GM18519 (cell line): ENCODE results near the gene FIGN.

Source experiments
- ATAC-seq: cut with Tn5 transposase; IDR thresholded peaks from one replicate; pipeline ENCODE4 v1.9.1; 2021; ENCODE audit warnings: mild to moderate bottlenecking, moderate library complexity; ENCODE audit not compliant: unreplicated experiment, low FRiP score

Gene FIGN

DNA sequence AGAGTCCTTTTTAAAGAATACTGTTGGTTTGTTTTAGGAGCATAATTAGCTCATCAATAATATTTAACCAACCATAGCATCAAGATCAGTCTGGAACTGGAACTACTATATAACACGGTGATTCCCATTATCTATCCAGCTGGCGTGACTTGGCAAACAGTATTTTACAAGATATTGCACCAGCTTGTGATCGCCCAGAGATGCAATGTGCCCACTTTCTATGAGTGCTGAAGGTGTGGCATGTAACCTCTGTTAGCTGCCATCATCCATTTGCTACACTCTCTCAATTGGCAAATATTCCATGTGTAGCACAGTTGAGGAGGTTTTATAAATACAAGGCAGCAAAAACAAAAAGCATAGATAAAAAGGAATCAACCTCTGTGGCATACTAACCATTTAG is 64.9 kb downstream of the FIGN start:
- ATAC-seq, result no peak

DNA sequence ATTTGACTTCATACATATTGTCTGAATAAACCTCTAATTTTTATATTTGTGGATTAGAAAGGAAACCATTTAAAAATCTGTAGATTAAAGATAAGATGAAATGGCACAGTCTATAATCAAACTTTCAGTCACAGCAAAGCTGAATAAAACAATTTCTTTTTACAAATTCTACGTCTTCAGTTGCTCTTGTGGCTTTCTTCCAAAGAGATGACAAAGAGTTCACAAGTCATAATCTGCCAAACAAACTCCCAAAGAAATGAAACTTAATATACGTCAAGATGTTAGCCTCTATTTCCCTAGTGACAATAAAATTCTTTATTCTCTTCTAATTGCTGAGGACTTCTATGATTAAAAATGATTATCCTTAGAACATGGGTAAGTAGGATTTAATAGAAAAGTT is 66.3 kb downstream of the FIGN start:
- no peak for ATAC-seq

DNA sequence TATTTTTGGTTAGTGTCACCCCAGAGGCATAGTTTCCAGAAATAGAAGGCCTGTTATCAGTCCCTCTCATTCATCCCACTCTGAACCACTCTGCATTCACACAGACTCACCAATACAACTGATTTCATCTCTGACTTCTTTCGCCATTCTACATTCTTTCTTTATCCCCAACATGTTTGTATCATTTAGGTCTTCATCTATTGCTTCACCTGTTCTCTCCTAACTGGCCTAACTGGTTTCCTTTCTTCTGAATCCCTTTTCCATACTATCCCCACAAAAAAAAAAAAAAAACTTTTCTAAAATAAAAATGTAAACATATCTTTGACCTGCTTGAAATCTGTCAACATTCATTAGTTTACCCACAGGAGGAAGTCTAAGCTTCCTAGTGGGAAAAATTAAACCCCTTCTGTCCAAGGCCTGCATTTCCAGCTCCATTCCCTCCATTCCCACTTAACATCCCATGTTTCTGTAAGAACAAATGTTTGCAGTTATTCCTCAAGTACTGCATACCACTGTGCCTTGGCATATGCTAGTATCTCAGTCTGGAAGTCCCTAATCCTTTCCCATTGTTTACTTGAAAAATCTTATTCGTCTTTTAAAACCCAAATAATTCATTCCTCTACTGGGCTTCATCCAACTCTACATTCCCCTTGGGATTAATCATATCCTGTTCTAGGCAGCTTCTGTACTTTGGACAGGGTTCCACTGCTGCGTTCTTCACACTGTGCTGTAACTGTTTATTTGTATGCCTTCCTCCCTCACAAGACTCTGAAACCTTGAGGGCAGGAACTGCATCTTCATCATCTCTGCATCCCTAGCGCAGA is 68.5 kb downstream of the FIGN start:
- no peak for ATAC-seq

DNA sequence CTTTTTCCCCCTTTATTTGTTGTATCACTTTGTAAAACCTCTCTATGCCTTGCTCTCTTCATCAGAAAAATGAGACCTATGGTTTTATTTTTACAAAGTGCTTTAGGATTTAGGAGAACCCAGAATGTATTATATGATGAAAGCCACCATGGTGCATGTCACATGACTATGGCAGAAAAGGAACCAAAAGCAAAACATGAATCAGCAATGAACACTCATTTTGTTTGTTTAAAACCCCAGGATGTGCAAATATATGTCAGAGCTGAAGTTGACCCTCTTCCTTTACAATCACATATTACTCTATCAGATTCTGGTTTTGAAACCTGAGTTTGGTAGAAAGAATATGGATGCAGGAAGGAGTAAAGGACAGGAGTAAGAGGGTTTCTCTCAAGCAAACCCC is 70.0 kb downstream of the FIGN start:
- ATAC-seq, result no peak

DNA sequence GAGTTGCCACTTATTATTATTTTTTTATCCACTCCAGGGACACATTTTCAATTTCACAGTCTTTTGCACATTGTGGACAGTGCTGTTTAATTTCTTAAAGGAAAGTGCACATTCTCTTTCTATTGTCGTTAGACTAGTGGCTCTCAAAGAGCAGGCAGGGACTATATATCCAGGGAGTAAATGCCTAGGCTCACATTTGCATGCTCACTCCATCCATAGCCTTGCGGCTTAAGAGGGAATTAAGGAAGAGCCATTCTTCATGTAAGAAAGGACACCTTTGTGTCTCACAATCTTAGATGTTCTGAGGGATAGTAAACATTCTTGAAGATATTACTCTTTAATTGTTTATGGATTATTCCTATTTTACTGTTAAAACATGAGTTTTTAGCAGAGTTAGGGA is 70.8 kb downstream of the FIGN start:
- ATAC-seq, result no peak

DNA sequence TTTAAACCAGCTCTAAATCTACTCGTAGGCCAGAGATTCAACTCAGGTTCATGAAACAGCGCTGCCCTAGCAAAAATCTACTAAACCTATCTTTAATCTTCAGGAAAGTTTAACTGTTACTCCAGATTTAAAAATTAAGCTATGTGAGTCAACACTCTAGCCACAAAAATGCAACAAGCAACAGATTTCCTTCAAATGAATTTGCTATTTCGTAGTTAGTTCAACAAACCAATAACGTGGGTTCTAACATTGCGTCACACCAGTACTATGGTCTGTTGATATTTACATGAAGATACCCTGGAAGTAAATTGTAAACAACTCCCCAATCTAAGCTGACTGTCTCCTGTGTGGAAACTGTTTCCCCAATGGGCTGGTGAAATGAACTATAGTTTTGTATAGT is 71.2 kb downstream of the FIGN start:
- ATAC-seq, result no peak

DNA sequence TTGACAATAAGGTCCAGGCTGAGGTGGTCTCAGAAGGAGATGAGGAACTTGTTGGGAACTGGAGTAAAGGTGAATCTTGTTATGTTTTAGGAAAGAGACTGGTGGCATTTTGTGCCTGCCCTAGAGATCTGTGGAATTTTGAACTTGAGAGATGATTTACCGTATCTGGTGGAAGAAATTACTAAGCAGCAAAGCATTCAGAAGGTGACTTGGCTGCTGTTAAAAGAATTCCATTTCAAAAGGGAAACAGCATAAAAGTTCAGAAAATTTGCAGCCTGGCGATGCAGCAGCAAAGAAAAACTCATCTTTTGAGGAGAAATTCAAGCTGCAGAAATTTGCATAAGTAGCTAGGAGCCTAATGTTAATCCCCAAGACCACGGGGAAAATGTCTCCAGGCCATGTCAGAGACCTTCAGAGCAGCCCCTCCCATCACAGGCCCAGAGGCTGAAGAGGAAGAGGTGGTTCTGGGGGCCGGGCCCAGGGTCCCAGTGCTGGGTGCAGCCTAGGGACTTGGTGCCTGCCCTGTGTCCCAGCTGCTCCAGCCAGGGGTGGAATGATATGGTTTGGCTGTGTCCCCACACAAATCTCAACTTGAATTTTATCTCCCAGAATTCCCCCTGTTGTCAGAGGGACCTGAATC is 73.5 kb downstream of the FIGN start:
- no peak for ATAC-seq

DNA sequence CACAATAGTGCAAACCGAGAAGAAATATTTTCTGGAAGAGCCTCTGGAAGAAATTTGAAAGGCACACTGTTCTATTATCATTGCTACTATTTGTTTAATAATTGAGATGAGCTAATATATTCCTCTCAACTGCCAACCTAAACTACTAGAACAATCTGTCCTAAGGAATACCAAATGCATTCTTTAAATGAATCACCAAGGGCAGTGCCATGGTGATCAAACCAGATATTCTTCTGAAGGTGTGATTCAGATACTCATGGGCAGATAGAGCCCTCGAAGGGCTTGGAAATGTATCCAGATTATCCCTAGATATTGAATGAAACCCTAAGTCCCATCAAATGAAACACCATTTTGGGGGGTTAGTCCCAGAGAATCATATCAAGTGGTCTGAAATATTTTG is 76.6 kb downstream of the FIGN start:
- ATAC-seq, result no peak

DNA sequence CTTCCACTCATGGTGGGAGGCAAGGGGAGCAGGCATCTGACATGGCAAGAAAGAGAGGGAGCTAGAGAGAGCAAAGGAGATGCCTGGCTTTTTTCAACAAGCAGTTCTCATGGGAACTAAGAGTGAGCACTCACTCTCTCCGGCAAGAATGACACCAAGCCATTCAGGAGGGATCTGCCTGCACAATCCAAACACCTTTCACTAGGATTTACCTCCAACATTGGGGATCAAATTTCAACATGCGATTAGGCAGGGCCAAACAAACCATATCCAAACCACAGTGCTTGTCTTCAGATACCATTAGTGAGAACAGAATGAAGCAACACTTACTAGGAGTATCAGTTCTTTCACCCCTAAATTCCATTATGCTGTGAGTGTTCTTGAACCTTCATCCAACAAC is 77.3 kb downstream of the FIGN start:
- no peak for ATAC-seq

DNA sequence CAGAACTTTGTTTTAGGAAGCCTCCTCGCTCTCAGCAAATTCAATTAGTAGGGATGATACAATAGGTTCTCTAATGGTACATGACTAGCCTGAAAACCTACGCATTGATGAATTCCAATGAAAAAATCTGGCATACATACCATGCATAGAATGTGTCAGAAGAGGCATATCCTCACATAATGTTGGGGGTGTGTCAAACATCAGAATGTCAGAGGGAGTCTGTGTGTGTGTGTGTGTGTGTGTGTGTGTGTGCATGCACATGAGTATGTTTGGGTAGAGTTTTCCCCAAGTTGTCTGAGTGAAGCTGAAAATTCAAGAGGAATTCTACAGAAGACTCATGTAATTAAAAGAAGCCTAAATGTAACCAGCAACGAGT is 78.5 kb downstream of the FIGN start:
- no peak for ATAC-seq

DNA sequence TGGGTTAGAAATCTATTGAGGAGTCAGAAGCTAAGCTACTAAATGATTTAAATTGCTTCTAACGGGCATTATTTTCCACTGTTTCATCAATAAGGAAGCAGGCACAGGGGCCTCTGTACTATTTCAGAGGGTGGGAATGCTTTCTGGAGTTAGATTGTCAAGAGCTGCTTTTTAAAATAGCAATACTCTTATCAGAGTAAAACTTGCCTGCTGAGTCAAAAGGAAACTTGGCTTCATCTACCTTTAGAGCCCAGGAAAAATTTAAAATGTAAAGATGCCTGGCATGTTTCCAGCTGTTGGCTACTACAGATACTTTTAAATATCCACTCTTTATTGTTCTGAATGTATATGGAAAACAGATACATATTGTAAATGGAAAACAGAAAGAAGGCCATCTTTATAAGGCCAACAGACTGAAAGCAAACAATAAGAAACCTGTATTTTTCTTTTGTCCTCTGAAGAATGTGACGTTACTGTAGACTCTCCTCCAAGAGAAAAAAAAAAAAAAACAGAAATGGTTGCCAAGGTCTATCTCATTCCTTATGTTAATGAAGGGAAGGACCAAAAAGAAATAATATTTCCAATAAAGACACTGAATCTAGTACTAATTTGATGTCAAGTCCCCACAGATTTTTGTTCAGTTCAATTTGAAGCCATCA is 79.1 kb downstream of the FIGN start:
- ATAC-seq, result no peak

DNA sequence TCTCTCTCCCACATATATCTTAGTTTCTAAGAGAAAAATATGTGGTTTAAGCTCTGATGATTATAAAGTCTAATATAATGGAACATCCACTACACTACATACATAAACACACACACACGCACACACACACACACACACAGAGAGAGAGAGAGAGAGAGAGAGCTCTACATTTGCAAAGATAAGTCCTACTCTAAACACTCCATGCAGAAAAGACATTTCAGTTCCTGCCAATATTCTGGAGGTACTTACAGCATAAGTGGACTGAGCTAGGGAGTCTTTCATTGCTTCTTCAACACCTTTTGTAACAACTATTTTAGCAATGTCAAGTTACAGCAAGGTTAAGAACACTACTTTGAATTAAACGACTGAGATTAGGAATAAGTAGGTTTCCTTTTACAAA is 80.1 kb downstream of the FIGN start:
- ATAC-seq, result no peak

DNA sequence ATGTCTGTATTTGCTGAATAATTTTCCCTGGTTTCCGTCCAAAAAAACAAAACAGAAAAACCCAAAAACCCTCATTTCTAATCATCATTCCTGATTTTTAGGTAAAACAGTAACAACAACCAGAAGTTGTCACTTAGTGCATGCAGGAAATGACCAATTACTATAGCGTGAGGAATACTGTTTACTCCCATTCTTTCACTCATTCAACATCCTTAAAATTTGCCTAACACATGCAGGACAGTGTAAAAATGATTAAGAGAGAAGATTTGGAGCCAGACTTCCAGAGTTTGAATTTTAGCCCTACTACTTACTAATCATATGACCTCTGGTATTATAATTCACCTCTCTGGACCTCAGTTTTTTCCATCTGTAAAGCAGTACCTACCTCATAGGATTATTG is 83.1 kb downstream of the FIGN start:
- ATAC-seq, result no peak

DNA sequence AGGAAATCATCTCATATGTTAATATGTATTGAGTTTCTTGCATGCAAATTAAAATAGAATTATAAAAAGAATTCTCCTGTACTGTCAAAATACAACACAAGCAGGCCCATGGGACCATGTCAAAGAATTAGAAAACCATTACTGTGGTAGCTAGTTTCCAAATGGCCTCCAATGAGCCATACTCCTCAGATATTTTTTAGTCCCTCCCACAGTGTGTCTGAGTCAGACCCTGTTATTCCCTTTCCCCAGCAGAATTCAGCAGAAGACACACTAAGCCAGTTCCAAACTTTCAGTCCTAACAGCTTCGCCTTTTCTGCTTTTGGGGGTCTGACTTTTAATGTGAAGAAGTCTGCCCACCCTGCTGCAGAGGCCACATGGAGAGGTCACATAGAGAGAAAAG is 86.7 kb downstream of the FIGN start:
- ATAC-seq, result no peak

DNA sequence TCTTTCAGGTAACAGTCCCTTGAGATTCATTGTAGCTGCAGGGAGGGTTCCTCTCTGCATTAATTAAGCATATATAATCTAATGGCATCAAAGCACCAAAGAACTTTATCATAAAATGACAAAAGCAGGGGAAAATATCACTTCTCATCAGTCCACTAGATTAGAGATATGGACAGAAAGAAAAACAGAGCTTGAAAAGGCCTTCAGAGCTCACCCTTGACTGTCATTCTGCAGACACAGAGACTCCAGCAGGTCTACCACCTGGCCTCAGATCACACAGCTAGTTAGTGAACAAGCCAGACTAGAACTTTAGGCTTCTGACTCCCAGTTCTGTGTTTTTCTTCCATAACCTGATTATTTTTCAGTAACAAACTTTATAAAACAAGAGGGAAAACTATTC is 88.5 kb downstream of the FIGN start:
- ATAC-seq, result no peak

DNA sequence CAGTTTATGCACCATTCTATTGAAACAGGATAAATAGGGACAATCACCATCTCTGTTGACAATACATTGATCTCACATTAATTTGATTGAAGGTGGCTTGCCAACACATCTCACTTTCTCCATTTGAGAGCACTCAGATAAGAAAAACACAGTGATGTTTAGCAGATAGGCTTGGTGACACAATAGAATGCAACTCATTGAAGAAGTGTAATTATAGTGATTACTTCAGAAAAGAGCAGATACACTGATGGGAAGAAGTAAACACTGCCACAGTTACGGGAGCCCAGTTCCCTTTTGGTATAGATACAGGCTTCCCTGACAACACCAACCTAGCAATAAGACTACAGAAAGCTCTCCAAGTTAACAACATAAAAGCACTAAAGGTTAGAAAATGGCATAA is 89.1 kb downstream of the FIGN start:
- no peak for ATAC-seq

DNA sequence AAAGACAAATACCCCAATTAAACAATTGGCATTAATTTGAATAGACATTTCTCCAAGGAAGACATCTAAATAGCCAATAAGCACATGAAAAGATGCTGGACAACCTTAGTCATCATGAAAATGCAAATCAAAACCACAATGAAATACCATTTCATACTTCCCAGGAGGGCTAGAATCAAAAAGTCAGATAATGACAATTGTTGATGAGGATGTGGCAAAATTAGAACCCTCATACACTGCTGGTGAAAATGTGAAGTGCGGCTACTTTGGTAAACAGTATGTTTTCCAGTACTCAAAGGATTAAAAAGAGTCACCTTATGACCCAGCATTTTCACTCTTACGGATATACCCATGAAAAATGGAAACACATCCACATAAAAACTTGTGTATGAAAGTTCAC is 91.6 kb downstream of the FIGN start:
- ATAC-seq, result no peak

DNA sequence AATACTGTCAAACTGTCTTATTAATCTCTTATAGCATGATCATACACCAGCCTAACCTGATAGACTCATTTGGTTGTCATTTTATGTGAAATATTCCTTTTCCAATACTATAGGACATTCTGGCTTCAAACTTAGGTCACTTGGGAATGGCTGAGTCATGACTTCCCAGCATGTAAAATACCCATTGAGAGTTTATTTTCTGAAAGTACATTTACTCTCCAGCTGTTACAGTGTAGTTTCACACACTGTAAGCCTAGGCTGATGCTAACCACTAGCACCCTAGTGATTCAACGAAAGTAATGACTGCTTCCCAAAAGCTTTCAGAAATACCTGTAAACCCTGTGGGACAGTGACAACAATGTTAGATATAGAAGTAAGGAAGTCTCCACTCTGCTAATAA is 93.8 kb downstream of the FIGN start:
- ATAC-seq, result no peak

DNA sequence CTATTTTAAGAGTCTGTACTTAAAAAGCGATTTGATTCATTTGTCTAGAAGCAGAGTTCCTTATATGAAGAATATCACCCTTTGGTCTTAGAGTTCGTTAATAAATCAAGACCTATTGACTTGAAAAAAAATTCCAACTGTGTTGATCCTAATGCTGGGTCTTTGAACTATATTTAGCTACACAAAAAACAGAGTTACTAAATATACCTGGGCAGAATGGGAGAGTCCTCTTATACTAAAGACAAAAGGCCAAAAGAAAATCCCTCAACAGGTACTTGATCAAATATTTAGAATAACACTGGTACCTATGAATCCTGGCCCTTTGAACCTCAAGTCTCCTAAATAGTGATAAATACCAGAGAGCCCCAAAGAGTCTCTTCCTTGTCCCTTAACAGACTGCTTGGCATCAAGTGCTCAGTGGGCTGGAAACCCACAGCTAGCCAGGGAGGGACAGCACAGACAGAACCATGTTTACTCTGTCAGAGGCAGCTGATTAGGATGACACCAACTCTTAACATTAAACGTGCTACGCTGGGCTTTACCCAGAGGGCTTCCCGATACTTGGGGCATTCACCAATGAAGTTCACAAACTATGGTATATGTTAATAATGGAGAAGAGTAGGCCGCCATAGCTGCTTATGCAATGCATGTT is 95.1 kb downstream of the FIGN start:
- no peak for ATAC-seq

DNA sequence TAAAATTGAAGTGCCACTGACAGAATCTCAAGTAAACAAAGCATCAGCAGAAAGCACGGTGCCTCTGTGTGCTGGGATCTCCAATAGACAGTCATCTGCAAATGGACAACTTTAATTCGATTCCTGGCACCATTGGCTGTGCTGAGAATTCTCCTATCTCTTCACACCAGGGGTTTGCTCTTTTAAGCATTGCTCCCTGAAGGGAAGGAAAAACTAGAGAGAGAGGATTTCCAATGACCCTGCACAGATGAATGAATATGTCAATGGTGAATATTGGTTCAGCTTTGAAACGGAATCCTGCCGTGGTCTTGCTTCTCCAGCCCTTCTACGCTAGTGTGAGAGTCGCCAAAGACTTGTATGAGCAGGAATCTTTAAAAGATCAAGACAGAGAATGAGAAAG is 97.9 kb downstream of the FIGN start:
- ATAC-seq, result no peak

DNA sequence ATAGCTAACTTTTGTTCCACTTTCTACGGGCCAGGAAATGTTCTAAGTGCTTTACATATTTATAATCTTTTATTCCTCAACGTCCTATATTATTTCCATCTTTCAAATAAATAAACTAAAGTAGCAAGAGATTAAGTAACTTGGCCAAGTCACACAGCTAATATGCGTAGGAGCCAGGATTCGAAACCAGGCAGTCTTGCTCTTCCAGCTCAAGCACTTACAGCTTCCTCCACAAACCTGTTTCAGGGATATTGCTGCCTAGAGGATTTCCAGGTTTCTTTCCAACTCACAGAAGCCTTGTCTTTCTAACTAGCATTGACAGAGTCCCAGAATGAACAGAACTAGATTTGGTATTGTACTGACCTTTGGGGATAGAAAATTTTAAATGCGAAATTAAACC is 102.5 kb downstream of the FIGN start:
- ATAC-seq, result no peak
